HG03378 (cell line): Measurements from ENCODE around the gene ARHGAP26.

Experiments
- ATAC-seq: cut with Tn5 transposase; IDR thresholded peaks from one replicate; pipeline ENCODE4 v1.9.1; 2021; ENCODE audit warnings: mild to moderate bottlenecking, moderate library complexity; ENCODE audit not compliant: unreplicated experiment

The ARHGAP26 gene

GRCh38 chr5:143054480-143054941 is 284.3 kb downstream of the ARHGAP26 start:
- ATAC-seq: peak; percentile 69

- ATAC-seq: no peak
Observed at GRCh38 chr5:143055596-143056338, 285.6 kb downstream of the ARHGAP26 start.

- no peak for ATAC-seq
Observed at GRCh38 chr5:143056339-143056704, 286.1 kb downstream of the ARHGAP26 start.

GRCh38 chr5:143056792-143057579 is 286.8 kb downstream of the ARHGAP26 start:
- no peak for ATAC-seq

GRCh38 chr5:143057580-143057999 is 287.4 kb downstream of the ARHGAP26 start:
- peak; percentile 43 for ATAC-seq

- no peak for ATAC-seq
Observed at GRCh38 chr5:143059355-143059754, 289.2 kb downstream of the ARHGAP26 start.

- no peak for ATAC-seq
Observed at GRCh38 chr5:143059976-143060765, 290.0 kb downstream of the ARHGAP26 start.

GRCh38 chr5:143061161-143061945 is 291.2 kb downstream of the ARHGAP26 start:
- no peak for ATAC-seq

GRCh38 chr5:143062379-143062778 is 292.2 kb downstream of the ARHGAP26 start:
- ATAC-seq: no peak

GRCh38 chr5:143063175-143063970 is 293.2 kb downstream of the ARHGAP26 start:
- no peak for ATAC-seq

GRCh38 chr5:143064218-143064641 is 294.1 kb downstream of the ARHGAP26 start:
- ATAC-seq: no peak

GRCh38 chr5:143064676-143065075 is 294.5 kb downstream of the ARHGAP26 start:
- ATAC-seq: no peak

- no peak for ATAC-seq
Observed at GRCh38 chr5:143065185-143065965, 295.2 kb downstream of the ARHGAP26 start.

GRCh38 chr5:143065996-143066522 is 295.9 kb downstream of the ARHGAP26 start:
- no peak for ATAC-seq

- ATAC-seq: peak; percentile 48
Observed at GRCh38 chr5:143066556-143067281, 296.5 kb downstream of the ARHGAP26 start.

GRCh38 chr5:143068712-143069111 is 298.5 kb downstream of the ARHGAP26 start:
- no peak for ATAC-seq

- ATAC-seq: no peak
Observed at GRCh38 chr5:143071927-143072326, 301.8 kb downstream of the ARHGAP26 start.

GRCh38 chr5:143072734-143073133 is 302.6 kb downstream of the ARHGAP26 start:
- ATAC-seq: no peak
